Spleen (tissue), 11 donors: Measurements from ENCODE around the gene MCRIP1. TPM values are rescaled to one million over a fixed set of nuclear protein-coding genes. Genes with fewer than 3 reads are reported as not detected.

Experiments used
- DNase-seq: peaks from one replicate; pipeline ENCODE4 v3.0.0-alpha.2; 2020
- H3K27ac ChIP-seq, 8 donors: fragments of 200-600 bp; sonication (generic) in 7 of 8; 1 replicate in 4 of 8; 2 replicates in 4 of 8; pipeline versions ENCODE4 v1.5.0 to v1.8.0; 2016 to 2021; ENCODE audit warnings: inconsistent platforms in 4 of 8, mild to moderate bottlenecking in 4 of 8, moderate library complexity in 1 of 8
- H3K27me3 ChIP-seq, 7 donors: fragments of 200-600 bp; sonication (generic) in 6 of 7; replicated peaks in 1 of 7; 1 replicate in 4 of 7; 2 replicates in 3 of 7; pipeline versions ENCODE4 v1.5.0 to v1.8.0; 2016 to 2021; ENCODE audit warnings: inconsistent platforms in 3 of 7, mild to moderate bottlenecking in 1 of 7
- H3K36me3 ChIP-seq, 6 donors: fragments of 200-600 bp; sonication (generic) in 5 of 6; 1 replicate in 4 of 6; 2 replicates in 2 of 6; pipeline versions ENCODE4 v1.5.0 to v1.8.0; 2016 to 2021; ENCODE audit warnings: inconsistent platforms in 2 of 6
- H3K4me1 ChIP-seq, 6 donors: fragments of 200-600 bp; sonication (generic) in 5 of 6; 1 replicate in 3 of 6; 2 replicates in 3 of 6; pipeline versions ENCODE4 v1.5.0 to v1.8.0; 2016 to 2021; ENCODE audit warnings: inconsistent platforms in 3 of 6
- H3K4me3 ChIP-seq, 8 donors: fragments of 200-600 bp; sonication (generic) in 7 of 8; 1 replicate in 4 of 8; 2 replicates in 4 of 8; pipeline versions ENCODE4 v1.5.0 to v1.8.0; 2016 to 2021; ENCODE audit warnings: inconsistent platforms in 4 of 8, mild to moderate bottlenecking in 4 of 8, moderate library complexity in 2 of 8
- H3K9me3 ChIP-seq, 8 donors: fragments of 200-600 bp; sonication (generic) in 7 of 8; 1 replicate in 4 of 8; 2 replicates in 4 of 8; pipeline versions ENCODE4 v1.5.0 to v1.8.0; 2016 to 2021; ENCODE audit warnings: inconsistent platforms in 4 of 8
- CTCF ChIP-seq, 11 experiments: fragments of 200-600 bp in 7 of 11; fragments of 450-650 bp in 4 of 11; sonication (generic) in 4 of 11; IDR thresholded peaks in 8 of 11; conservative IDR thresholded peaks in 3 of 11; 1 replicate in 7 of 11; 2 replicates in 4 of 11; pipeline versions ENCODE4 v1.4.0 to v1.8.0; 2016 to 2021; ENCODE audit warnings: antibody characterized with exemption in 11 of 11, inconsistent platforms in 4 of 11, mild to moderate bottlenecking in 1 of 11
- POLR2A ChIP-seq, 3 donors: fragments of 450-650 bp; IDR thresholded peaks; one replicate each; pipeline ENCODE4 v1.5.1; 2017; ENCODE audit warnings: antibody characterized with exemption in 3 of 3, mild to moderate bottlenecking in 1 of 3
- POLR2AphosphoS5 ChIP-seq, 3 donors: sonication (generic); formaldehyde crosslinking; IDR thresholded peaks; one replicate each; pipeline ENCODE4 v1.5.1; 2017; ENCODE audit warnings: antibody characterized with exemption in 3 of 3
- WGBS, 5 donors: extraction: QIAGEN DNeasy Blood & Tissue Kit in 3 of 5; methylation state at CpG; one replicate each; pipeline versions ENCODE4 v1.1.5 to v1.1.7; 2013 to 2018; 5-methylcytosine and 5-hydroxymethylcytosine counted together
- intact Hi-C: fragments of 100-400 bp; cut with DNase I; formaldehyde crosslinking; loops from one replicate; pipeline ENCODE4 v1.15.0; 2023; ENCODE audit warnings: low total_unique reads
- polyA plus RNA-seq, 3 donors: library from polyadenylated mRNA; stranded (reverse); fragments of 200-250 nt; gene quantifications; one replicate each; pipeline ENCODE4 v1.2.1, GENCODE V29; 2013
- total RNA-seq, 7 donors: library from RNA; depleted of rRNA in 3 of 7; stranded (reverse); fragments of >200 nt in 3 of 7; fragmentation: NEBNext Ultra II Directional in 4 of 7; extraction: Animal tissue kit (Norgen Biotek cat#: 25700) in 4 of 7; gene quantifications; one replicate each; pipeline versions ENCODE4 v1.1.0 to v1.2.1, GENCODE V29; 2016 to 2021
- donor health status: healthy with polysubstance abuse.
- donor health status: DM: no; HTN: no; CAD: no; lungs with moderate emphysema.
- donor health status: DM: no; HTN: no; CAD: no.
- donor health status: Bipolar disorder and iron deficiency.
- donor health status: healthy.
- donor health status: DM: no; HTN: no; CAD: no.
- donor health status: DM: yes; HTN: yes; CAD: no.

MCRIP1 gene
- total and polyA plus RNA-seq, 10 donors: 47.5 to 182 (median 64.6) TPM

GRCh38 chr17:81865358-81865732, 32.3 kb upstream of the MCRIP1 start:
- no peak for DNase-seq
- Histone ChIP-seq H3K27me3 (no peaks in the 10 kb centered on the region), H3K4me1 (peaks cover 42 to 93% (median 76%) of the 10 kb centered on the region in 6 donors), H3K9me3 (no peaks in the 10 kb centered on the region), H3K27ac (no peak overlapping the region), H3K4me3 (no peak overlapping the region), H3K36me3 (peaks cover 0 to 63% (median 24%) of the 10 kb centered on the region in 6 donors)
- intact Hi-C loops: no loop called here
- WGBS, 5 donors: 94 to 97% (median 96%) methylated on average over 7 to 8 of the region's 8 CpGs
- TF ChIP-seq POLR2A (IDR thresholded peaks at IDR 0.05) (no peak), CTCF (IDR thresholded peaks at IDR 0.05 in 8 of 11, conservative IDR thresholded peaks at IDR 0.05 in 3 of 11) (no peak), POLR2AphosphoS5 (IDR thresholded peaks at IDR 0.05) (no peak)

GRCh38 chr17:81863833-81864768, 31.0 kb upstream of the MCRIP1 start:
- Histone ChIP-seq H3K9me3 (no peaks in the 10 kb centered on the region), H3K4me1 (peaks cover 38 to 90% (median 73%) of the 10 kb centered on the region in 6 donors), H3K27ac (peak overlapping the region in 3 of 8 donors; percentile 1 to 14 (median 10)), H3K36me3 (peaks cover 0 to 53% (median 17%) of the 10 kb centered on the region in 6 donors), H3K27me3 (no peaks in the 10 kb centered on the region), H3K4me3 (no peak overlapping the region)
- no peak for DNase-seq
- 73 to 89% (median 82%) methylated on average over 7 to 9 of the region's 9 CpGs for WGBS, 5 donors
- TF ChIP-seq POLR2AphosphoS5 (IDR thresholded peaks at IDR 0.05): no peak
- no peak for TF ChIP-seq POLR2A (IDR thresholded peaks at IDR 0.05)
- TF ChIP-seq CTCF (IDR thresholded peaks at IDR 0.05 in 8 of 11, conservative IDR thresholded peaks at IDR 0.05 in 3 of 11): no peak
- intact Hi-C loops: no loop called here

DNA sequence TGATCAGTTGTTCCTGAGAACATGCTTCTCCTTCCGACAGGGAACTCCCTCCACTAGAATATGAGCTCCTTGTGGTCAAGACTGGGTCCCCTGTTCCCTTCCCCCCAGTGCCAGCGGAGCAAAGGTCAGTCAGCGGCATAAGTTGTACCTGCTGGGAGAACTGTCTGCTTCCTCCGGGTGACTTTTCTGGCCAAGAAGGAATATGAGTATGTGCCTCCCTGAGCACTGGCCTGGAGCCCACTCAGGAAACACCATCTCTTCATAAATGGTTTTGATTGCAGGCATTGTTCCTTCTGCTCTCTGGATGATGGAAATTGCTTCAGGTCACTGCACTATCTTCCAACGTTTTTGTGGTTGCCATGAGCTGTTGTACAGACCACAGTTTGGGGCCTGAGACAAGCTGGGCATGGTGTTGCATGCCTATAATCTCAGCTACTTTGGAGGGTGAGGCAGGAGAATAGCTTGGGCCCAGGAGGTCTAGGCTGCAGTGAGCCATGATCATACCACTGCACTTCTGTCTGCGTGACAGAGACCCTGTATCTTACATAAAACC, 30.1 kb upstream of the MCRIP1 start:
- DNase-seq: no peak
- H3K4me1 ChIP-seq: peaks cover 39 to 90% (median 73%) of the 10 kb centered on the region in 6 donors
- peaks cover 0 to 53% (median 17%) of the 10 kb centered on the region in 6 donors for H3K36me3 ChIP-seq
- peak overlapping the region in 4 of 8 donors; percentile 1 to 14 (median 6) for H3K27ac ChIP-seq
- H3K27me3 ChIP-seq: no peaks in the 10 kb centered on the region
- intact Hi-C loops: no loop called here
- no peak overlapping the region for H3K4me3 ChIP-seq
- TF ChIP-seq CTCF (IDR thresholded peaks at IDR 0.05 in 8 of 11, conservative IDR thresholded peaks at IDR 0.05 in 3 of 11) (no peak), POLR2AphosphoS5 (IDR thresholded peaks at IDR 0.05) (no peak), POLR2A (IDR thresholded peaks at IDR 0.05) (no peak)
- 56 to 83% (median 59%) methylated on average over 6 of the region's 6 CpGs for WGBS, 5 donors
- H3K9me3 ChIP-seq: no peaks in the 10 kb centered on the region
